22Rv1 (cell line): ENCODE results near the gene ZNF410.

ENCODE experiments used
- H3K27ac ChIP-seq: fragments of 450-650 bp; 2 replicates; pipeline ENCODE4 v1.5.1; 2017
- ZFX ChIP-seq: fragments of 450-650 bp; IDR thresholded peaks from 2 replicates; pipeline ENCODE4 v1.6.1; 2017; ENCODE audit warnings: antibody characterized with exemption, borderline replicate concordance
- TF ChIP-seq, protein P1 (sequence below): fragments of 450-650 bp; IDR thresholded peaks from 2 replicates; pipeline ENCODE4 v1.5.1; 2017; ENCODE audit warnings: mild to moderate bottlenecking

Gene ZNF410

DNA sequence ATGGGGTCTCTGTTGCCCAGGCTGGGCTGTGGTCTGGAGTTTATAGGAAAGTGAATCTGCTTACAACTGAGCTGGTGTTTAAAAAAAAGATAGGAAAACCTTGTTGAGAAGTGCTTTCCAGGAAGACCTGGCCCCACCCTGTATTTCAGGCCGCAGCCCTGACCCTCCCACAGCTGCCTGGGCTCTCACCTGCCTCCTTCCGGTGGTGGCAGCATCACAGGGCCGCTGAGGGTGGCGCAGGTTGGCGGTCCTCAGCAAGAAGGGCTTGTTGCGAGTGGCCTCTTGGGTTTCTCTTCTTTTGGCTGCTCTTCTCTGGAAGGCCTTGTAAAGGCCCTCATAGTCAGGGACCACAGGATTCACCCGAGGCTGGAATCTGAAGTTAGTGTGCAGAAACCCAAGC, 55.5 kb downstream of the ZNF410 start:
- H3K27ac ChIP-seq, result no peak overlapping the region
- TF ChIP-seq ZFX, result no peak
- TF ChIP-seq, protein P1, sequence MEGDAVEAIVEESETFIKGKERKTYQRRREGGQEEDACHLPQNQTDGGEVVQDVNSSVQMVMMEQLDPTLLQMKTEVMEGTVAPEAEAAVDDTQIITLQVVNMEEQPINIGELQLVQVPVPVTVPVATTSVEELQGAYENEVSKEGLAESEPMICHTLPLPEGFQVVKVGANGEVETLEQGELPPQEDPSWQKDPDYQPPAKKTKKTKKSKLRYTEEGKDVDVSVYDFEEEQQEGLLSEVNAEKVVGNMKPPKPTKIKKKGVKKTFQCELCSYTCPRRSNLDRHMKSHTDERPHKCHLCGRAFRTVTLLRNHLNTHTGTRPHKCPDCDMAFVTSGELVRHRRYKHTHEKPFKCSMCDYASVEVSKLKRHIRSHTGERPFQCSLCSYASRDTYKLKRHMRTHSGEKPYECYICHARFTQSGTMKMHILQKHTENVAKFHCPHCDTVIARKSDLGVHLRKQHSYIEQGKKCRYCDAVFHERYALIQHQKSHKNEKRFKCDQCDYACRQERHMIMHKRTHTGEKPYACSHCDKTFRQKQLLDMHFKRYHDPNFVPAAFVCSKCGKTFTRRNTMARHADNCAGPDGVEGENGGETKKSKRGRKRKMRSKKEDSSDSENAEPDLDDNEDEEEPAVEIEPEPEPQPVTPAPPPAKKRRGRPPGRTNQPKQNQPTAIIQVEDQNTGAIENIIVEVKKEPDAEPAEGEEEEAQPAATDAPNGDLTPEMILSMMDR, result no peak

GRCh38 chr14:73943083-73943482, 56.4 kb downstream of the ZNF410 start:
- no peak overlapping the region for H3K27ac ChIP-seq
- TF ChIP-seq ZFX, result no peak
- TF ChIP-seq, protein P1, result no peak

DNA sequence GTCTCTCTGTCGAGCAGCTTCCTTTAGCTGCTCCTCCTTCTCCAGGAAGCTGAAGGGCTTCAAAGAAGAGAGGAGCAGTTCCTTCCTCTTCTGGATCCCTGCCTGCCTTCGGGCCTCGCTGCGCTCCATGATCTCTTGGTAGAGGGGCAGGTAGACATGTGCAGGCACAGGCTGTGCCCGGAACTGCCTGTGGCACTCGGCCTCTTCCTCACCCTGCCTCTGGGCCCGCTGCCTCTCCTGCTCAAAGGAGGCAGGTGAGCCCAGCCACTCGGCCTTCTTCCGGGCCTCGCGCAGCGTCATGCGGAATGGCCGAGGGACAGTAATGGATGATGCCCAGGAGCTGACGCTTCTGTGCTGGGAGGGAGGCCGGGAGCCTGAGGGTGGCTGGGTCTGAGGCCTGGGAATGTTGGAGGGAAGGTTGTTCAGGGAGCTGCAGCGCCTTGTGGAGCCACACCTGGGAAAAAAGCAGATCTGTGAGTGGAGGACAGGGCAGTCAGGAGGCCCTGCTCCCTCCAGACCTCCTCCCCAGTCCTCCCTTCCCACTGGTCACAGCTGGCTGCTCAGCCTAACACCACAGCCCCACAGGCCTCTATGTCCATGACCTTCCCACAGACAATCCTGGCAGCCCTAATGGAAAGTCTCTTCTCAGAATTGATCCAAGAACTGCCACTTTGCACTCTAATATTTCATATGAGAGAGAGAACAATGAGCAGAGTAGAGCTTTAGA, 57.9 kb downstream of the ZNF410 start:
- H3K27ac ChIP-seq, result peak overlapping the region; percentile 93
- no peak for TF ChIP-seq ZFX
- TF ChIP-seq, protein P1, result no peak

- peak overlapping the region; percentile 93 for H3K27ac ChIP-seq
- TF ChIP-seq, protein P1, result no peak
- no peak for TF ChIP-seq ZFX
Measured at GRCh38 chr14:73945159-73945670, 58.6 kb downstream of the ZNF410 start.

DNA sequence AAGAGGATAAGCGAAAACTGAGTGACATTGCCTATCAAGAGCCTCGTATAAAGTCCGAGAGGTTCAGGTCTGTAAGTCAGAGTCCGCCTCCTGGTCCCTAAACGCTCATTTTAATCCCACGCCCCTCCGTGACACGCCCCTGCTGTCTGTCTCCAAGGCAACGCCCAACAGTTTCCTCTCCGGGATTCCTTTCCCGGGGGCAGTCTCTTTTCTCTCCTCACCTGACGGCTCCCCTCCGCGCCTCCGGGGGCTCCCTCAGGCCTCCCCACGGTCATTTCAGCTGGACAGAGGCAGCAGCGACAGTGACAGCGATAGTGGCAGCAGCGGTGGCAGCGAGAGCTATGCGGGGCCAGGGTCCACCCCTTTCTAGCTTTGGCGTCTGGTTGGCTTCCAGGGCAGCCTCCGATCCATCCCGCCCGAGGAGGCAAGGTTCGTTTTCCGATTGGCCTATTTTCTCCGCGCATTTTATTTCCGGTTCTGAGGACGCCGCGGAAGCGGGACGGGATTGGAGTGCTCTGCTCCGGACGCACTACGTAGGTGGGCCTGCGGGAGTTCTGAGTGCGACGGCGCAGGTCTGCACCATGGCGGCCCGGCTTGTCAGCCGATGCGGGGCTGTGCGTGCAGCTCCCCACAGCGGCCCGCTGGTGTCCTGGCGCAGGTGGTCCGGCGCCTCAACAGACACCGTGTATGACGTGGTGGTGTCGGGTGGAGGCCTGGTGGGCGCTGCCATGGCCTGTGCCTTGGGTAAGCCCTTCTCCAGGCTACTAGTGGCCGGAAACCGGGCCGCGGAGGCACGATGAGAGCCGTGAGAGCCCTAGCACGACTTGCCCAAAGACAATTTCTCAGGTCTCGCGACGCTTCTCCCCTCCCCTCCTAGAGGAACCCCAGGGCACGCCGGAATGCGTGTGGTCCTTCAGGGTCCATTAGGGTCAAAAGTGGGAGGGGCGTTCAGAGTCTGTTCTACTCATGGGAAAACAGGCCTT, 63.4 kb downstream of the ZNF410 start, which contains the start of the genes COQ6 and FAM161B:
Gene COQ6, plus strand, starts transcription at position 551 of the 983 bp plus-strand sequence. Its CDS starts 31 bp downstream, at position 582.
Gene FAM161B, minus strand, starts transcription at position 343 of the 983 bp plus-strand sequence. Its CDS starts 68 bp downstream, at position 275.
- H3K27ac ChIP-seq, result peak within 1 kb of the TSS; percentile 86
- no peak for TF ChIP-seq ZFX
- TF ChIP-seq, protein P1, result 0 out of 2 replicates have a peak, but pooled peaks have one; percentile 6

DNA sequence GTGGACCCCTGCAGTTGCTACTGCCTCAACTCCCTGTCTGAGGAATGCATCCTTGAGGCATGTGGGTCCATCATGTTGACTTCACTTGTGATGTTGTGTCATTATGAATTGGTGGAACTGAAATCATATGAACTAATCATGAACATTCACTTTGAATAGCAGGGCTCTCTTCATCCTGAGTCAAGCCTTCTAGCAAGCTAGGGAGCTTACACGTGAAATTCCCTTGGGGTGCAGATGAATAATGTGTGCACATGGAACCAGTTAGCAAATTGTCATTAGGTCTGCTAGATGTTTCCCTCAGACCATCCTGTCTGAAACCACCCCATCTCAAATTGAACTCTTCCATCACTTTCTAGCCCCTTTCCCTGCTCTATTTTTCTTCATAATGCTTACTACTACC, 67.1 kb downstream of the ZNF410 start:
- TF ChIP-seq, protein P1, result no peak
- TF ChIP-seq ZFX, result no peak

More for the DNA sequence above, 67.1 kb downstream of the ZNF410 start:
- H3K27ac ChIP-seq, result no peak overlapping the region
